ENCODE measurements around the gene ERRFI1.

The ERRFI1 gene

GRCh38 chr1:8020032-8020431 is 6.1 kb downstream of the ERRFI1 start:
- TF ChIP-seq, protein P1, sequence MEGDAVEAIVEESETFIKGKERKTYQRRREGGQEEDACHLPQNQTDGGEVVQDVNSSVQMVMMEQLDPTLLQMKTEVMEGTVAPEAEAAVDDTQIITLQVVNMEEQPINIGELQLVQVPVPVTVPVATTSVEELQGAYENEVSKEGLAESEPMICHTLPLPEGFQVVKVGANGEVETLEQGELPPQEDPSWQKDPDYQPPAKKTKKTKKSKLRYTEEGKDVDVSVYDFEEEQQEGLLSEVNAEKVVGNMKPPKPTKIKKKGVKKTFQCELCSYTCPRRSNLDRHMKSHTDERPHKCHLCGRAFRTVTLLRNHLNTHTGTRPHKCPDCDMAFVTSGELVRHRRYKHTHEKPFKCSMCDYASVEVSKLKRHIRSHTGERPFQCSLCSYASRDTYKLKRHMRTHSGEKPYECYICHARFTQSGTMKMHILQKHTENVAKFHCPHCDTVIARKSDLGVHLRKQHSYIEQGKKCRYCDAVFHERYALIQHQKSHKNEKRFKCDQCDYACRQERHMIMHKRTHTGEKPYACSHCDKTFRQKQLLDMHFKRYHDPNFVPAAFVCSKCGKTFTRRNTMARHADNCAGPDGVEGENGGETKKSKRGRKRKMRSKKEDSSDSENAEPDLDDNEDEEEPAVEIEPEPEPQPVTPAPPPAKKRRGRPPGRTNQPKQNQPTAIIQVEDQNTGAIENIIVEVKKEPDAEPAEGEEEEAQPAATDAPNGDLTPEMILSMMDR (IDR thresholded peaks at IDR 0.05; ENCODE audit: borderline replicate concordance, extremely low read depth, low read length, poor library complexity, severe bottlenecking), result no peak
- TF ChIP-seq EZH2 (IDR thresholded peaks at IDR 0.05; ENCODE audit: borderline replicate concordance, low read depth, low read length, severe bottlenecking), result no peak
- Histone ChIP-seq H3K27ac (ENCODE audit: low read length) (no peak overlapping the region), H3K4me1 (ENCODE audit: insufficient read depth, low read length) (no peaks in the 10 kb centered on the region), H3K79me2 (ENCODE audit: insufficient read depth, low read length) (no peaks in the 10 kb centered on the region), H3K27me3 (ENCODE audit: insufficient read depth, low read length, poor library complexity) (peaks cover 15% of the 10 kb centered on the region), H3K36me3 (ENCODE audit: insufficient read depth, low read length) (no peaks in the 10 kb centered on the region), H3K9me3 (ENCODE audit: insufficient read depth, low read length, severe bottlenecking) (no peaks in the 10 kb centered on the region), H2AFZ (ENCODE audit: low read depth, low read length) (no peak overlapping the region), H3K4me2 (ENCODE audit: insufficient read depth, low read length) (no peak overlapping the region), H3K4me3 (ENCODE audit: low read depth in 1 of 2, low read length in 2 of 2) (no peak overlapping the region), H3K9ac (ENCODE audit: low read depth, low read length) (no peak overlapping the region), H4K20me1 (ENCODE audit: insufficient read depth, low read length) (no peaks in the 10 kb centered on the region)
- ATAC-seq (ENCODE audit: insufficient read depth, low read depth), result no peak
- DNase-seq, result no peak

- Histone ChIP-seq H3K4me2 (ENCODE audit: insufficient read depth, low read length) (no peak overlapping the region), H3K9me3 (ENCODE audit: insufficient read depth, low read length, severe bottlenecking) (no peaks in the 10 kb centered on the region), H3K79me2 (ENCODE audit: insufficient read depth, low read length) (no peaks in the 10 kb centered on the region), H4K20me1 (ENCODE audit: insufficient read depth, low read length) (no peaks in the 10 kb centered on the region), H3K27me3 (ENCODE audit: insufficient read depth, low read length, poor library complexity) (peaks cover 15% of the 10 kb centered on the region), H3K4me3 (ENCODE audit: low read depth in 1 of 2, low read length in 2 of 2) (no peak overlapping the region), H3K27ac (ENCODE audit: low read length) (no peak overlapping the region), H3K36me3 (ENCODE audit: insufficient read depth, low read length) (no peaks in the 10 kb centered on the region), H2AFZ (ENCODE audit: low read depth, low read length) (no peak overlapping the region), H3K9ac (ENCODE audit: low read depth, low read length) (no peak overlapping the region), H3K4me1 (ENCODE audit: insufficient read depth, low read length) (no peaks in the 10 kb centered on the region)
- no peak for TF ChIP-seq EZH2 (IDR thresholded peaks at IDR 0.05; ENCODE audit: borderline replicate concordance, low read depth, low read length, severe bottlenecking)
- TF ChIP-seq, protein P1 (IDR thresholded peaks at IDR 0.05; ENCODE audit: borderline replicate concordance, extremely low read depth, low read length, poor library complexity, severe bottlenecking), result no peak
- DNase-seq (no peak), ATAC-seq (ENCODE audit: insufficient read depth, low read depth) (no peak)
Observed at GRCh38 chr1:8019229-8019620, 6.9 kb downstream of the ERRFI1 start.

GRCh38 chr1:8018492-8019228 is 7.4 kb downstream of the ERRFI1 start:
- TF ChIP-seq EZH2 (IDR thresholded peaks at IDR 0.05; ENCODE audit: borderline replicate concordance, low read depth, low read length, severe bottlenecking), result no peak
- TF ChIP-seq, protein P1 (IDR thresholded peaks at IDR 0.05; ENCODE audit: borderline replicate concordance, extremely low read depth, low read length, poor library complexity, severe bottlenecking), result no peak
- no peaks in the 10 kb centered on the region for H3K79me2 ChIP-seq (ENCODE audit: insufficient read depth, low read length)

More at GRCh38 chr1:8018492-8019228, 7.4 kb downstream of the ERRFI1 start:
- H3K9me3 ChIP-seq (ENCODE audit: insufficient read depth, low read length, severe bottlenecking), result no peaks in the 10 kb centered on the region
- H3K9ac ChIP-seq (ENCODE audit: low read depth, low read length), result no peak overlapping the region
- H2AFZ ChIP-seq (ENCODE audit: low read depth, low read length), result no peak overlapping the region
- DNase-seq, result no peak
- ATAC-seq (ENCODE audit: insufficient read depth, low read depth), result no peak
- no peak overlapping the region for H3K27ac ChIP-seq (ENCODE audit: low read length)
- H3K36me3 ChIP-seq (ENCODE audit: insufficient read depth, low read length), result no peaks in the 10 kb centered on the region
- H3K4me2 ChIP-seq (ENCODE audit: insufficient read depth, low read length), result no peak overlapping the region
- peaks cover 15% of the 10 kb centered on the region for H3K27me3 ChIP-seq (ENCODE audit: insufficient read depth, low read length, poor library complexity)
- H4K20me1 ChIP-seq (ENCODE audit: insufficient read depth, low read length), result no peaks in the 10 kb centered on the region
- H3K4me1 ChIP-seq (ENCODE audit: insufficient read depth, low read length), result no peaks in the 10 kb centered on the region
- H3K4me3 ChIP-seq (ENCODE audit: low read depth in 1 of 2, low read length in 2 of 2), result no peak overlapping the region

All from DND-41 (cell line).